Rectal smooth muscle tissue (tissue), 1 donor: ENCODE data around the gene VDAC1.

Experiments used
- H3K27ac ChIP-seq: one replicate; pipeline ENCODE4 v1.7.0; 2013; ENCODE audit warnings: low read depth, low read length, inconsistent platforms
- H3K27me3 ChIP-seq: one replicate; pipeline ENCODE4 v1.7.0; 2013; ENCODE audit warnings: low read length; ENCODE audit not compliant: control insufficient read depth, insufficient read depth
- H3K36me3 ChIP-seq: one replicate; pipeline ENCODE4 v1.7.0; 2013; ENCODE audit warnings: low read length; ENCODE audit not compliant: control insufficient read depth, insufficient read depth
- H3K4me1 ChIP-seq: one replicate; pipeline ENCODE4 v1.7.0; 2013; ENCODE audit warnings: low read length; ENCODE audit not compliant: control insufficient read depth, insufficient read depth
- H3K4me3 ChIP-seq: one replicate; pipeline ENCODE4 v1.7.0; 2013; ENCODE audit warnings: low read length
- H3K9ac ChIP-seq: one replicate; pipeline ENCODE4 v1.7.0; 2013; ENCODE audit warnings: low read length

Gene VDAC1

GRCh38 chr5:133998807-133999206 is 6.0 kb downstream of the VDAC1 start:
- H3K4me1 ChIP-seq = peaks cover 39% of the 10 kb centered on the region
- no peak overlapping the region for H3K9ac ChIP-seq
- no peak overlapping the region for H3K4me3 ChIP-seq
- H3K27ac ChIP-seq = no peak overlapping the region
- H3K27me3 ChIP-seq = no peaks in the 10 kb centered on the region
- no peaks in the 10 kb centered on the region for H3K36me3 ChIP-seq

- Histone ChIP-seq H3K27me3 (no peaks in the 10 kb centered on the region), H3K9ac (no peak overlapping the region), H3K36me3 (no peaks in the 10 kb centered on the region), H3K27ac (no peak overlapping the region), H3K4me1 (peaks cover 38% of the 10 kb centered on the region), H3K4me3 (no peak overlapping the region)
Observed at GRCh38 chr5:133998042-133998441, 6.7 kb downstream of the VDAC1 start.

- H3K36me3 ChIP-seq = no peaks in the 10 kb centered on the region
- no peaks in the 10 kb centered on the region for H3K27me3 ChIP-seq
- no peak overlapping the region for H3K27ac ChIP-seq
- H3K4me3 ChIP-seq = no peak overlapping the region
- peaks cover 26% of the 10 kb centered on the region for H3K4me1 ChIP-seq
- no peak overlapping the region for H3K9ac ChIP-seq
Observed at GRCh38 chr5:133996683-133997252, 8.0 kb downstream of the VDAC1 start.

GRCh38 chr5:133995883-133996563 is 8.8 kb downstream of the VDAC1 start:
- H3K4me1 ChIP-seq = peaks cover 24% of the 10 kb centered on the region

GRCh38 chr5:133995341-133995740 is 9.4 kb downstream of the VDAC1 start:
- no peak overlapping the region for H3K4me3 ChIP-seq
- H3K27ac ChIP-seq = no peak overlapping the region
- peaks cover 24% of the 10 kb centered on the region for H3K4me1 ChIP-seq

More at GRCh38 chr5:133995883-133996563, 8.8 kb downstream of the VDAC1 start:
- H3K27ac ChIP-seq = no peak overlapping the region
- peaks cover under 1% of the 10 kb centered on the region for H3K36me3 ChIP-seq
- no peak overlapping the region for H3K9ac ChIP-seq
- no peak overlapping the region for H3K4me3 ChIP-seq
- H3K27me3 ChIP-seq = no peaks in the 10 kb centered on the region

GRCh38 chr5:133994990-133995333 is 9.8 kb downstream of the VDAC1 start:
- H3K4me1 ChIP-seq = peaks cover 24% of the 10 kb centered on the region
- H3K36me3 ChIP-seq = peaks cover 11% of the 10 kb centered on the region
- H3K27me3 ChIP-seq = no peaks in the 10 kb centered on the region
- H3K27ac ChIP-seq = no peak overlapping the region
- H3K9ac ChIP-seq = no peak overlapping the region
- H3K4me3 ChIP-seq = no peak overlapping the region

More at GRCh38 chr5:133995341-133995740, 9.4 kb downstream of the VDAC1 start:
- peaks cover 8% of the 10 kb centered on the region for H3K36me3 ChIP-seq
- no peaks in the 10 kb centered on the region for H3K27me3 ChIP-seq
- no peak overlapping the region for H3K9ac ChIP-seq

- Histone ChIP-seq H3K9ac (no peak overlapping the region), H3K27me3 (no peaks in the 10 kb centered on the region), H3K4me3 (no peak overlapping the region), H3K27ac (no peak overlapping the region), H3K36me3 (peaks cover 12% of the 10 kb centered on the region), H3K4me1 (peaks cover 24% of the 10 kb centered on the region)
Observed at GRCh38 chr5:133994297-133994989, 10.3 kb downstream of the VDAC1 start.

- no peak overlapping the region for H3K9ac ChIP-seq
- H3K27me3 ChIP-seq = no peaks in the 10 kb centered on the region
- H3K4me3 ChIP-seq = no peak overlapping the region
- peaks cover 17% of the 10 kb centered on the region for H3K36me3 ChIP-seq
- H3K4me1 ChIP-seq = peaks cover 24% of the 10 kb centered on the region
- H3K27ac ChIP-seq = no peak overlapping the region
Observed at GRCh38 chr5:133993185-133993936, 11.4 kb downstream of the VDAC1 start.

GRCh38 chr5:133992429-133993155 is 12.2 kb downstream of the VDAC1 start:
- Histone ChIP-seq H3K36me3 (peaks cover 17% of the 10 kb centered on the region), H3K27ac (no peak overlapping the region), H3K9ac (no peak overlapping the region), H3K4me1 (peaks cover 24% of the 10 kb centered on the region), H3K27me3 (no peaks in the 10 kb centered on the region), H3K4me3 (no peak overlapping the region)

- H3K36me3 ChIP-seq = peaks cover 17% of the 10 kb centered on the region
- no peak overlapping the region for H3K27ac ChIP-seq
- no peaks in the 10 kb centered on the region for H3K27me3 ChIP-seq
- no peak overlapping the region for H3K9ac ChIP-seq
- H3K4me1 ChIP-seq = peaks cover 24% of the 10 kb centered on the region
- no peak overlapping the region for H3K4me3 ChIP-seq
Observed at GRCh38 chr5:133991171-133991910, 13.4 kb downstream of the VDAC1 start.

- Histone ChIP-seq H3K4me3 (no peak overlapping the region), H3K9ac (no peak overlapping the region), H3K36me3 (peaks cover 20% of the 10 kb centered on the region), H3K27ac (no peak overlapping the region), H3K27me3 (no peaks in the 10 kb centered on the region), H3K4me1 (peaks cover 19% of the 10 kb centered on the region)
Observed at GRCh38 chr5:133990396-133990795, 14.4 kb downstream of the VDAC1 start.
